ENCODE results near the gene C3orf38.
"Not testable (repeated sequence)": the region's sequence is repeated elsewhere in the genome, so short reads cannot be mapped to it uniquely, and the experiment has no call there.

C3orf38 gene

GRCh38 chr3:88149509-88150362 lies at the start of gene C3orf38:
C3orf38 (plus strand) TSS chr3:88149959; CDS start chr3:88150053, 94 bp downstream.
- in situ Hi-C loops (cut with HindIII; ENCODE audit: low sequenced_read_pairs), result no loop called here

DNA sequence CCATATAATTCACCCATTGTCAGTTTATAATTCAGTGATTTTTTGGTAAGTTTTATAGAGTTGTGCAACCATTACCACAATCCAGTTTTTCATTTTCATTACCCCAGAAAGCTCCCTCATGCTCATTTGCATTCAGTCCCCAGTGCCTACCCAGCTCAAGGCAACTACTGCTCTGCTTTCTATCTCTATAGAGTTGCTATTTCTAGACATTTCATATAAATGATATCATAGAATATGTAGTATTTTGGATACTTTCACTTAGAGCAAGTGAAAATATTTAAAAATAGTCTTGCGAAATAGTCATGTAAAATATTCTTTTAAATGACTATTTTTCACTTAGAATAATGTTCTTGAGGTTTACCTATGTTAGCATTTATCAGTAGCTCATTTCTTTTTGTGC lies 48.6 kb upstream of the C3orf38 start:
- in situ Hi-C loops (cut with HindIII; ENCODE audit: low sequenced_read_pairs), result no loop called here

- in situ Hi-C loops (cut with HindIII; ENCODE audit: low sequenced_read_pairs), result no loop called here
Measured at GRCh38 chr3:88105325-88105724, 44.4 kb upstream of the C3orf38 start.

DNA sequence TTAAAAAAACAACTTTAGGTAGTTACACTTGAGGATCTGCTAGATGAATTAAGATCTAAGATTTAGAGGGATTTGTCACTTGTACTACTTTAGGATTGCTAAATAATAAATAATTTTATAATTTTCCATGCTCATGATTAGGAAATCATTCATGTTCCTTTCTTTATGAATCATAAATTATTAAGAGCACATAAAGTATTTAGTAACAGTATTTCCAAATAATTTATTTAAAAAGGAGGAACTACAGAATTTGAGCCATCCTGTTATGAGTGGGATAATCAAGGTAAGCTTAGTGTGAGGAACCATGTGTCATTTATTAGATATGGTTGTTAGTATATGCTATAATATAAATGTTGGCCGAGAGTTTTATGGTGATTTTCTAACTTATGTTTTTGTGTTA lies 37.5 kb upstream of the C3orf38 start:
- in situ Hi-C loops (cut with HindIII; ENCODE audit: low sequenced_read_pairs), result no loop called here

DNA sequence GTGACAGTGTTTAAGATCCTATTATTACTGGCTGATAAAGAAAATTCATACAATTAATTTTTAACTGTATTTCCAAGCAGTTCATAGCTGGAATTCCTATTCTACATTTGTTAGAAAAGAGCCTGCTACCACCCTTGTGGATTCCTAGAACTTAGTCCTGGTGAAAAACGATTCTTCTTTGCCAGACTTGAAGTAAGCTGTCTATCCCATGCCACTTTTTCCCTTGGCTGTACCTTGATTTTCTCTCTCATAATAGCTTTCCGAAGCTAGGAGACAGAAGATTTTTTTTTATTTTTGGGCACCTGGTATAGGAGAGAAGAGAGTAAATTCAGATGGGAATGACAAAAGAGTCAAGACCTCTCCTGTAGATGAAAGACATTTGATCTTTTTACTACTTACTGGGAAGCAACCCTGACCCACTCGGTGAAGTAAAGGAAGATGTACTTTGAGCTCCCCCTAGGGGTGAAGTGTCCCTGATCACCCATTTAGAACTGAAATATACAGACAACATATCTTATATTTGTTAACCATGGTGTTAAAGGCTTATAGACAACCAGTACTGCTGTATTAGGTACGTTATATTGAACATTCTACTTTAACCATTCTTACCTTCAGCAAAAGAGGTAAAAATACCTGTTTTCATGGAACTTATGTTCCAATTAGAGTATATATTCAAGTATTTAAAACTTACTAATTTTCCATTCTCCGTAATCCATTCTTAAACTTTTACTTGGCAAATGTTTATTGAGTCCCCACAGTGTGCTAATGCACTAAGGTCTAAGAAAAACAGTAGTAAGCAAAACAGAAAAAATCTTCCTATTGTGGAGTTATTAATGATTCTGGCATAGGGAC lies 36.2 kb upstream of the C3orf38 start:
- in situ Hi-C loops (cut with HindIII; ENCODE audit: low sequenced_read_pairs), result no loop called here

- in situ Hi-C loops (cut with HindIII; ENCODE audit: low sequenced_read_pairs), result no loop called here
Measured at GRCh38 chr3:88114878-88115549, 34.7 kb upstream of the C3orf38 start.

DNA sequence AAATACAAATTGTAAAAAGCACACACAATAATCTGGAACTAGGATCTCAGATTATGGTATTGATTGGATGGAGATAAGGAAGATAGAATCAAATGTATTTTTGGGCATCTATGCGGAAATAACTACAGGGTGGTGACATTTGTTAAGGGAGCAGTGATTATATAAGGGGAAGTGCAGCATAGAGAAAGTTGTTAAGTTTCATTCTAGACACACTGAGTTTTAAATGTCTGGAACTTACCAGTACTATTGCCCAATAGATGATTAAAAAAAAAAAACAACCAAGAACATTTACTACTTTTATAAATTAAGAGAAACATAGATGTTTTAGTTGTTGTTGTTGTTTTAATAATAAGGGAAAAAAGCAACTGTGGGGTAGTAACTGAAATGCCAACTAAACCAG lies 32.1 kb upstream of the C3orf38 start:
- in situ Hi-C loops (cut with HindIII; ENCODE audit: low sequenced_read_pairs), result no loop called here

- in situ Hi-C loops (cut with HindIII; ENCODE audit: low sequenced_read_pairs), result not testable (repeated sequence)
Measured at GRCh38 chr3:88118603-88119002, 31.2 kb upstream of the C3orf38 start.

GRCh38 chr3:88123526-88123925 lies 26.2 kb upstream of the C3orf38 start:
- in situ Hi-C loops (cut with HindIII; ENCODE audit: low sequenced_read_pairs), result no loop called here

GRCh38 chr3:88131695-88132094 lies 18.1 kb upstream of the C3orf38 start:
- in situ Hi-C loops (cut with HindIII; ENCODE audit: low sequenced_read_pairs), result no loop called here

DNA sequence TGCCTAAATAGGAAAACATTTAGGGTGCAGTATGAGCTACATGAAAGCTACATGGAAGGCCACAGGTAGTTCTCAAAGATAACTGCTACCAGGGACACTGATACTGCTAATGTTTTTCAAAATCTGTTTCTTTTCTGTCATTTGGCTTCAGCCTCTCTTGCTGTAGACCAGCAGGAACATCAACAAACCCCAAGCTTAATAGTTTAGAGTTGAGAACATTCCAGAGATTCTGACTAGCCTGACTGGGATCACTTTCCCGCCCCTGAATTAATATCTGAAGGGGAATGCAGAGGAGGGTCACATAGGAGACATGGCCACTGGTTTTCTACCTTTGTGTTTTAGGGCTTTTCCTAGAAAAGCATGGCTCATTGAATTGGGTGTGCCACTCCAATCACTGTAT lies 16.9 kb upstream of the C3orf38 start:
- in situ Hi-C loops (cut with HindIII; ENCODE audit: low sequenced_read_pairs), result no loop called here

DNA sequence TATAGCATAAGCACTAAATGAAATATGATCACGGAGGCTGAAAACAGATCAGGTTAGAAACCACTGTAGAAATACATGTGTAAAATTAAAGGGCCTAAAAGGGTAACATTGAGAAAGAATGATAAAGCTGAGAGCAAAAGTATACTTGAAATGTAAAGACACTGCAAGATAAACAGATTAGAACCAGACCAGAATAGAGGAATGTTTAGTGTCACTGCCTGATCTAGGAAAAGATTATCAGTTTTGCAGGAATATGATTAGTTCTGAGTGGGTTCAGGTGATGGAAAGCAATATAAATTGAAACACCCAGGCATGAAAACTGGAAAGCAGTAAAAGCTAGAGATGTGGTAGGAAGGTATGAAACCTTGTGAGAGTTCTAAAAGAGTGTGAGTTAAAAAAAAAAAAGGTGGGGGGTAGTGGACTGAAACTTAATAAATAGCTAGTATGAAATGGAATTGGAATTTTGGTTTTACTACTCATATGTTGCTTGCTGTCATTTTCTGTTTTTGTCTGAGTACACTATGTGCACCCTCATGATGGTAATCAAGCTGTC lies 16.0 kb upstream of the C3orf38 start:
- in situ Hi-C loops (cut with HindIII; ENCODE audit: low sequenced_read_pairs), result no loop called here

DNA sequence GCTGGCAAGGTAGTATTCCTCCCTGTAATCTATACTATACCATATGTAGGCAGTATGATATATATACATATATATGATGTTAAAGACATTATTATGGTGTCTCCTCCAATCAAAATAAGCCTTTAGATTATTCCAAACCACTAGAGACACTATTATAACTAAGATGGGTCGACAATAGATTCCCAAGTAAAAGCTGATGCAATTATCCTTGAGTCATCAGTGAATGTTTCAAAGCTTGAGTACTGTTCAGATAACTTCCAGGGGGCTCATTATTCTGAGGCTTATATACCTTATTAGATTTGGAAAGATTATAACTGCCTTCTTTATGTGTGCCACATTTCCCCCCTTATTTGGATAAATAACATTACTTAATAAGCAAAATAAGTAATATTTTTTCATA lies 11.9 kb upstream of the C3orf38 start:
- in situ Hi-C loops (cut with HindIII; ENCODE audit: low sequenced_read_pairs), result no loop called here

- in situ Hi-C loops (cut with HindIII; ENCODE audit: low sequenced_read_pairs), result no loop called here
Measured at GRCh38 chr3:88141458-88142083, 8.2 kb upstream of the C3orf38 start.

- in situ Hi-C loops (cut with HindIII; ENCODE audit: low sequenced_read_pairs), result no loop called here
Measured at GRCh38 chr3:88142094-88142624, 7.6 kb upstream of the C3orf38 start.

GRCh38 chr3:88147261-88147660 lies 2.5 kb upstream of the C3orf38 start:
- in situ Hi-C loops (cut with HindIII; ENCODE audit: low sequenced_read_pairs), result no loop called here

DNA sequence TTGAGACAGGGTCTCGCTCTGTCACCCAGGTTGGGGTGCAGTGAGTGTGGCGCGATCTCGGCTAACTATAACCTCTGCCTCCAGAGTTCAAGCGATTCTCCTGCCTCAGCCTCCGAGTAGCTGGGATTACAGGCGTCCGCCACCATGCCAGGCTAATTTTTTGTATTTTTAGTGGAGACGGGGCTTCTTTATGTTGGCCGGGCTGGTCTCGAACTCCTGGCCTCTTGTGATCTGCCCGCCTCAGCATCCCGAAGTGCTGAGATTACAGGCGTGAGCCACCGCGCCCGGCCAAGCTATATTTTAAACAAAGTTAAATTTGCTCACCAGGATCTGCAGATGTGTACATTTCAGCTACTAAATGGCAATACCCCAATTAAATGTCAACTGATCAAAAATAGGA lies 1.1 kb upstream of the C3orf38 start:
- in situ Hi-C loops (cut with HindIII; ENCODE audit: low sequenced_read_pairs), result no loop called here

DNA sequence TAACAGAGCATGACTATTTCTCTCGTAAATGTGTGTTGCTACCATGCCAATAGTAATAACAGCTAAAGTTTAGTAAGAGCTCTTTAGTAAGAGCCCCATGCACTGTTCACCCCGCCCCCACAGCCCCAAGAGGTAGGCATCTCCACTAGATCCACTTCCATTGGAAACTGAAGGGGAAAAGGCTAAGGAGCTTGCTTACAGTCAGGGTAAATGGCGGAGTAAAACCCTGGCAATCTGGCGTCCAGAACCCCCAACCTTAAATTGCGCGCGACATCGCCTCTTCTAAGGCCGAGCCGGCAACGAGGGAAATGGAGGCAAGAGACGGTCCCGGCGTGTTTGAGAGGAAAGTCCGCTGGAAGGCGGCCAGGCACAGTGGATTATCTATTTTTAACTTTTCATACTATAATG lies 654 bp upstream of the C3orf38 start:
- in situ Hi-C loops (cut with HindIII; ENCODE audit: low sequenced_read_pairs), result no loop called here

DNA sequence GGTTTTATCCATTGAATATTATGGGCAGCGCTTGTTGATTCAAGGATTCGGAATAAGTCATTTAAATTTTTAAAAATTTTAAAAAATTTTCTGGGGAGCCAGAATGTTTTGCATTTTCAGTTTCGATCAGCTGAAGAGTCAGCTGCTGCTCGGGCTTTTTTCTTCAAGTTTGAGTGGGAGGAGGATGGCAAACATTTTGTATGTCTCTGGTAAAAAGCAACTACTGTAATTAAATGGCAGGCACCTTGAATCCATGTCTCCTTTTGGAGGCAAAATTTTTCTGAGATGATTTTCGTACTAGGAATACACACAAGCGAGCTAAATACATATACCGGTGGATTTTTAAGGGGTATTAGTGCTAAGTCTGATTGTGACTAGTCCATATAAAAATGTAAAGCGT lies 612 bp downstream of the C3orf38 start:
- in situ Hi-C loops (cut with HindIII; ENCODE audit: low sequenced_read_pairs), result no loop called here

DNA sequence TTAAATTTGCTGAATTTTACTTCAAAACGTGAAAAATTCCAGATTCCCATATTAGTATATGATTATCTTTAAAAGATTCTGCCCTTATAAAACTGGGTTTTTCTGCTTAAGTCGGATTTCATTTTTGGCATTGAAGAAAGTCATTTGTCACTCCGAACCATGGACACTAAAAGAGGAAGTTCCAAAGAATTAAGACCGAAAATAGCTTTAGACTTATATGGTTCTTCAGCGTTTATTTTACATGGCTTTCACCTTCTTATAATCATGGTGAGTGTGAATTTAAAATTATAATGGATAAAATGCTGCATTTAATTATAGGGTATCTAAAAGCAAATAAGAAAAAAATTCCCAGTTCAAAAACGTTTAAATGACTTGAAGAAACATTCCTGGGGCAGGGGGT lies 1.0 kb downstream of the C3orf38 start:
- in situ Hi-C loops (cut with HindIII; ENCODE audit: low sequenced_read_pairs), result no loop called here
